ENCODE data around the gene TRMT2B. TPM values are rescaled to one million over a fixed set of nuclear protein-coding genes. Genes with fewer than 3 reads are reported as not detected.

TRMT2B gene
- total and polyA plus RNA-seq, 2 experiments from 2014 or later = 5.4 to 18.6 TPM

DNA sequence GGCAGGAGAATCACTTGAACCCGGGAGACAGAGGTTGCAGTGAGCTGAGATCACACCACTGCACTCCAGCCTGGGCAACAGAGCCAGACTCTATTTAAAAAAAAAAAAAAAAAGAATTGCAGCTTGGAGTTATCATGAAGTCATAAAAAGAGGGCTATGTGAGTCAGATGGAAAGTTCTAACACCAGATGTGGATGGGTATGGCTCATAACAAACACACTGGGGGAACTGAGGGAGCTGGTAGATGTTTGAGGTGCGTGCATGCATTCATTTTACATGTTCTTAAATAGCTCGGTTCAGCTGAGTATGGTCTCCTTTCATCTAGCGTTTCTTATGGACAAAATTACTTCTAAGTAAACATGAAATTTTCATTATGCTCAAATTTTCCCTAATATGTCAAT, 11.7 kb downstream of the TRMT2B start (continued):
- TF ChIP-seq, protein P1, sequence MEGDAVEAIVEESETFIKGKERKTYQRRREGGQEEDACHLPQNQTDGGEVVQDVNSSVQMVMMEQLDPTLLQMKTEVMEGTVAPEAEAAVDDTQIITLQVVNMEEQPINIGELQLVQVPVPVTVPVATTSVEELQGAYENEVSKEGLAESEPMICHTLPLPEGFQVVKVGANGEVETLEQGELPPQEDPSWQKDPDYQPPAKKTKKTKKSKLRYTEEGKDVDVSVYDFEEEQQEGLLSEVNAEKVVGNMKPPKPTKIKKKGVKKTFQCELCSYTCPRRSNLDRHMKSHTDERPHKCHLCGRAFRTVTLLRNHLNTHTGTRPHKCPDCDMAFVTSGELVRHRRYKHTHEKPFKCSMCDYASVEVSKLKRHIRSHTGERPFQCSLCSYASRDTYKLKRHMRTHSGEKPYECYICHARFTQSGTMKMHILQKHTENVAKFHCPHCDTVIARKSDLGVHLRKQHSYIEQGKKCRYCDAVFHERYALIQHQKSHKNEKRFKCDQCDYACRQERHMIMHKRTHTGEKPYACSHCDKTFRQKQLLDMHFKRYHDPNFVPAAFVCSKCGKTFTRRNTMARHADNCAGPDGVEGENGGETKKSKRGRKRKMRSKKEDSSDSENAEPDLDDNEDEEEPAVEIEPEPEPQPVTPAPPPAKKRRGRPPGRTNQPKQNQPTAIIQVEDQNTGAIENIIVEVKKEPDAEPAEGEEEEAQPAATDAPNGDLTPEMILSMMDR (conservative IDR thresholded peaks at IDR 0.05; ENCODE audit: low read depth in 2 of 2) = no peak
- TF ChIP-seq ZNF114 (CRISPR knock-in tag; IDR thresholded peaks at IDR 0.05) = no peak

DNA sequence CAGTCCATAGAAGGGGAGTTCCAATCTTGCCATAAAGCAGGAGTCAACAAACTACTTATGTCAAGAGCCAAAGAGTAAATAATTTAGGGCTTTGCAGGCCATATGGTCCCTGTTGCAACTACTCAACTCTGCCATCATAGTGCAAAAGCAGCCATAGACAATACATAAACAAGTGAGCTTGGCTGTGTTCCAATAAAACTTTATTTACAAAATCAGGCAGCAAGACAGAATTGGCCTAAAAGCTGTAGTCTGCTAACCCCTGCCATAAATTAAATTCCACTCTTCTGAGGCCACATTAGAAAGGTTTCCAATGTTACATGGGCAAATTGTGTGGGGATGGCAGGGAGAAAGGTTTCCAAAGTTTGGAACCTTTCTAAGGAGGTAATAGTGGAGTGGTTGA, 14.7 kb downstream of the TRMT2B start:
- H4K20me1 ChIP-seq (replicated peaks; ENCODE audit: insufficient read depth) = no peaks in the 10 kb centered on the region
- H3K79me2 ChIP-seq (replicated peaks; ENCODE audit: insufficient read depth) = no peaks in the 10 kb centered on the region
- no peaks in the 10 kb centered on the region for H3K27me3 ChIP-seq (ENCODE audit: insufficient read depth)
- Mint-ChIP-seq H3K27me3 (ENCODE audit: insufficient read depth, low read depth, poor library complexity) (no peaks in the 10 kb centered on the region), H3K36me3 (ENCODE audit: low read depth) (peaks cover 9% of the 10 kb centered on the region; the same call in 2 of the 3 replicates), H3K27ac (no peak overlapping the region), H3K4me3 (no peak overlapping the region), H3K9me3 (no peaks in the 10 kb centered on the region), H3K4me1 (no peaks in the 10 kb centered on the region)
- H3K9me2 ChIP-seq (ENCODE audit: insufficient read depth) = no peaks in the 10 kb centered on the region
- H2AFZ ChIP-seq = no peak overlapping the region
- no peaks in the 10 kb centered on the region for H3K4me1 ChIP-seq (ENCODE audit: insufficient read depth)
- ATAC-seq (no peak), DNase-seq (ENCODE audit: low spot score) (no peak)
- H3K4me2 ChIP-seq = no peak overlapping the region
- TF ChIP-seq ZNF114 (CRISPR knock-in tag; IDR thresholded peaks at IDR 0.05) (no peak), ZNF331 (CRISPR knock-in tag; IDR thresholded peaks at IDR 0.05; ENCODE audit: low read depth) (no peak), EZH2phosphoT487 (IDR thresholded peaks at IDR 0.05; ENCODE audit: unreplicated experiment) (no peak), POLR2AphosphoS5 (IDR thresholded peaks at IDR 0.05; ENCODE audit: low read depth) (no peak), JUNB (IDR thresholded peaks at IDR 0.05; ENCODE audit: unreplicated experiment) (no peak)
- TF ChIP-seq, protein P2, sequence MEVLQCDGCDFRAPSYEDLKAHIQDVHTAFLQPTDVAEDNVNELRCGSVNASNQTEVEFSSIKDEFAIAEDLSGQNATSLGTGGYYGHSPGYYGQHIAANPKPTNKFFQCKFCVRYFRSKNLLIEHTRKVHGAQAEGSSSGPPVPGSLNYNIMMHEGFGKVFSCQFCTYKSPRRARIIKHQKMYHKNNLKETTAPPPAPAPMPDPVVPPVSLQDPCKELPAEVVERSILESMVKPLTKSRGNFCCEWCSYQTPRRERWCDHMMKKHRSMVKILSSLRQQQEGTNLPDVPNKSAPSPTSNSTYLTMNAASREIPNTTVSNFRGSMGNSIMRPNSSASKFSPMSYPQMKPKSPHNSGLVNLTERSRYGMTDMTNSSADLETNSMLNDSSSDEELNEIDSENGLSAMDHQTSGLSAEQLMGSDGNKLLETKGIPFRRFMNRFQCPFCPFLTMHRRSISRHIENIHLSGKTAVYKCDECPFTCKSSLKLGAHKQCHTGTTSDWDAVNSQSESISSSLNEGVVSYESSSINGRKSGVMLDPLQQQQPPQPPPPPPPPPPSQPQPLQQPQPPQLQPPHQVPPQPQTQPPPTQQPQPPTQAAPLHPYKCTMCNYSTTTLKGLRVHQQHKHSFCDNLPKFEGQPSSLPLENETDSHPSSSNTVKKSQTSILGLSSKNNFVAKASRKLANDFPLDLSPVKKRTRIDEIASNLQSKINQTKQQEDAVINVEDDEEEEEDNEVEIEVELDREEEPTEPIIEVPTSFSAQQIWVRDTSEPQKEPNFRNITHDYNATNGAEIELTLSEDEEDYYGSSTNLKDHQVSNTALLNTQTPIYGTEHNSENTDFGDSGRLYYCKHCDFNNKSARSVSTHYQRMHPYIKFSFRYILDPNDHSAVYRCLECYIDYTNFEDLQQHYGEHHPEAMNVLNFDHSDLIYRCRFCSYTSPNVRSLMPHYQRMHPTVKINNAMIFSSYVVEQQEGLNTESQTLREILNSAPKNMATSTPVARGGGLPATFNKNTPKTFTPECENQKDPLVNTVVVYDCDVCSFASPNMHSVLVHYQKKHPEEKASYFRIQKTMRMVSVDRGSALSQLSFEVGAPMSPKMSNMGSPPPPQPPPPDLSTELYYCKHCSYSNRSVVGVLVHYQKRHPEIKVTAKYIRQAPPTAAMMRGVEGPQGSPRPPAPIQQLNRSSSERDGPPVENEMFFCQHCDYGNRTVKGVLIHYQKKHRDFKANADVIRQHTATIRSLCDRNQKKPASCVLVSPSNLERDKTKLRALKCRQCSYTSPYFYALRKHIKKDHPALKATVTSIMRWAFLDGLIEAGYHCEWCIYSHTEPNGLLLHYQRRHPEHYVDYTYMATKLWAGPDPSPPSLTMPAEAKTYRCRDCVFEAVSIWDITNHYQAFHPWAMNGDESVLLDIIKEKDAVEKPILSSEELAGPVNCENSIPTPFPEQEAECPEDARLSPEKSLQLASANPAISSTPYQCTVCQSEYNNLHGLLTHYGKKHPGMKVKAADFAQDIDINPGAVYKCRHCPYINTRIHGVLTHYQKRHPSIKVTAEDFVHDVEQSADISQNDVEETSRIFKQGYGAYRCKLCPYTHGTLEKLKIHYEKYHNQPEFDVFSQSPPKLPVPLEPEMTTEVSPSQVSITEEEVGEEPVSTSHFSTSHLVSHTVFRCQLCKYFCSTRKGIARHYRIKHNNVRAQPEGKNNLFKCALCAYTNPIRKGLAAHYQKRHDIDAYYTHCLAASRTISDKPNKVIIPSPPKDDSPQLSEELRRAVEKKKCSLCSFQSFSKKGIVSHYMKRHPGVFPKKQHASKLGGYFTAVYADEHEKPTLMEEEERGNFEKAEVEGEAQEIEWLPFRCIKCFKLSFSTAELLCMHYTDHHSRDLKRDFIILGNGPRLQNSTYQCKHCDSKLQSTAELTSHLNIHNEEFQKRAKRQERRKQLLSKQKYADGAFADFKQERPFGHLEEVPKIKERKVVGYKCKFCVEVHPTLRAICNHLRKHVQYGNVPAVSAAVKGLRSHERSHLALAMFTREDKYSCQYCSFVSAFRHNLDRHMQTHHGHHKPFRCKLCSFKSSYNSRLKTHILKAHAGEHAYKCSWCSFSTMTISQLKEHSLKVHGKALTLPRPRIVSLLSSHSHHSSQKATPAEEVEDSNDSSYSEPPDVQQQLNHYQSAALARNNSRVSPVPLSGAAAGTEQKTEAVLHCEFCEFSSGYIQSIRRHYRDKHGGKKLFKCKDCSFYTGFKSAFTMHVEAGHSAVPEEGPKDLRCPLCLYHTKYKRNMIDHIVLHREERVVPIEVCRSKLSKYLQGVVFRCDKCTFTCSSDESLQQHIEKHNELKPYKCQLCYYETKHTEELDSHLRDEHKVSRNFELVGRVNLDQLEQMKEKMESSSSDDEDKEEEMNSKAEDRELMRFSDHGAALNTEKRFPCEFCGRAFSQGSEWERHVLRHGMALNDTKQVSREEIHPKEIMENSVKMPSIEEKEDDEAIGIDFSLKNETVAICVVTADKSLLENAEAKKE (CRISPR knock-in tag; IDR thresholded peaks at IDR 0.05) = no peak
- TF ChIP-seq, protein P1 (conservative IDR thresholded peaks at IDR 0.05; ENCODE audit: low read depth in 2 of 2) = no peak
- H3F3A ChIP-seq (replicated peaks; ENCODE audit: low read depth) = no peaks in the 10 kb centered on the region
- H3K27ac ChIP-seq (ENCODE audit: low read depth) = no peak overlapping the region
- H3K36me3 ChIP-seq (ENCODE audit: insufficient read depth) = no peaks in the 10 kb centered on the region
- no peak overlapping the region for H3K4me3 ChIP-seq
